Measurements from ENCODE around the gene SH2D2A. TPM values are rescaled to one million over a fixed set of nuclear protein-coding genes. Genes with fewer than 3 reads are reported as not detected.

SH2D2A gene
- total RNA-seq, 1 donor from 2014 or later = 1.0 TPM

- intact Hi-C loops (cut with micrococcal nuclease) = no loop called here
- ATAC-seq = no peak
- DNase-seq = no peak
Measured at GRCh38 chr1:156849151-156849496, 32.5 kb upstream of the SH2D2A start.

DNA sequence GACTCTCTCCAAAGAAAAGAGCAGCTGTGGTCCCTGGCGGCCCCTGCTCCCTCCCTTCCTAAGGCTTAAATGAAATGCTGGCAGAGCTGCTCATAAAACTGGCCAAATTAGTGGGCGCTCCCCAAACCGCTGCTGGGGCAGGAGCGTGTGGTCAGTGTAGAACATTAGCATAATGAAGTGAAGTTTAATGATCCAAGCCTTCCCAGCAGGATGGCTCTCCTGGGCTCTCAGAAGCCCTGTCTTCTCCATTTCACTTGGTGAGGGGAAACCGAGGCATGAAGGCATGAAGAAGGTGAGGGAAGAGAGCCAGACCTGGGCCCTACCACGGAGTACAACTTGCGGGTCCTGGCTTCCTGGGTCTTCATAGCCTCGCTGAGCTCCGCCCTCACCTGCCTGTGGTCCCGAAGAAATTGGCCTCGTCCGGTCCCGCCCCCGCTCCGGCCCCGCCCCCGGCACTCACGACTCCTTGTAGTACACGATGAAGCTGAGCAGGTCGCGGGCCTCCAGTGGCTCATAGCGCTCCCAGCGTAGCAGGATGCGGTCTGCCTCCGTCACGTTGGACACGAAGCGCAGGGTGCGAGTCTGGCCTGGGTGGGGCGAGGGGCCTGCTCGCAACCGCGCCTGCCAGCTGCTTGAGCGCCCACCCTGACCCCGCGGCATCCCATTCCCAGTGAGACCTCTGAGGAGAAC lies 32.0 kb upstream of the SH2D2A start:
- intact Hi-C loops (cut with micrococcal nuclease) = no loop called here
- DNase-seq (peak; percentile 47), ATAC-seq (no peak)

GRCh38 chr1:156847591-156848460 lies 31.2 kb upstream of the SH2D2A start:
- DNase-seq (no peak), ATAC-seq (no peak)
- intact Hi-C loops (cut with micrococcal nuclease) = no loop called here

- intact Hi-C loops (cut with micrococcal nuclease) = no loop called here
- ATAC-seq (no peak), DNase-seq (no peak)
Measured at GRCh38 chr1:156846643-156847042, 30.0 kb upstream of the SH2D2A start.

DNA sequence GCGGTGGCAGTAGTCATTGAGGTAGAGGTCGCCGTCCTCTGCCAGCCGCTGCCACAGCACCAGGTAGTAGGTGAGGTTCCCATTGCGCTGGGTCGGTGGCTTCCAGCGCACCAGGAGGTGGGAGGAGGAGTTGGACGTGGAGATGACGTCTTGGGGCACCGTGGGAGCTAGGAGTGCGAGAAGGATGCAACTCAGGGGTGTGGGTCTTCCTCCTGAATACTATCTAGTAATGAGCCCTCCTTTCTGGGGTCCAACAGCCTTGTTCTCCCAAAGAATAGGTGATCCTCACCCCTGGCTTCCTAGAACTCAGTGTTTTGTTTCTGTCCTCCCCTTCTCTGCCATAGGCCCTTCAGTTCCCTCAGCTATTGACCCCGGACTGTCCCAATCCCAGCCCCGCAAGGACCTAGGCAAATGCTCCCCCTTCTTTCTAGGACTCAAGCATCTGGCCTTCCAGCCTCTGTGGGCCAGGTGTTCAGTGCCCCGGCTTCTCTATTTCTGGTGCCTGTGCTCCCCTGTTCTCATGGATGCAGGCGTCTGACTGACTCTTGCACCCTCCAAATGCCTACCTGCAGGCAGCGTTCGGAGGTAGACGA lies 29.4 kb upstream of the SH2D2A start:
- intact Hi-C loops (cut with micrococcal nuclease) = no loop called here
- DNase-seq (no peak), ATAC-seq (no peak)

- intact Hi-C loops (cut with micrococcal nuclease) = no loop called here
- ATAC-seq = peak; percentile 15
- no peak for DNase-seq
Measured at GRCh38 chr1:156845055-156845952, 28.7 kb upstream of the SH2D2A start.

GRCh38 chr1:156844638-156845037 lies 28.0 kb upstream of the SH2D2A start:
- DNase-seq (no peak), ATAC-seq (no peak)
- intact Hi-C loops (cut with micrococcal nuclease) = no loop called here

DNA sequence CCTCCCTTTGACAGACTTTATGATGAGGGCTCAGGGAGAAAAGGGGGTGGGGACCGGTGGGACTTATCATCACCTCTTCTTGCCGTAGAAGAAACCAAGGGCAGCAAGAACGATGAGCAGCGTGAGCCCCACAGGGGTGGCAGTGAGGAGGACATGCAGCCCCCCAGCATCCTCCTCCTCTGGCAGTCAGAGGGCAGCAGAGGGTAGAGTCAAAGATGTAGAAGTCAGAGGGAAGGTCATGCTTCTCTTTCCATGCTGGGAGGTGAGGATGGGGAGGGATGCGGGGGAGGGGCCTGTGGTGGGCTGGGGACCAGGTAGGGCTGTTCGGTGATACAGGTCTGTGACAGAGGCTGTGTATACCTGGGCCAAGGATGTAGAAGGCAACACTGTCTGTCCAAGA lies 27.5 kb upstream of the SH2D2A start:
- DNase-seq (no peak), ATAC-seq (no peak)
- intact Hi-C loops (cut with micrococcal nuclease) = no loop called here

DNA sequence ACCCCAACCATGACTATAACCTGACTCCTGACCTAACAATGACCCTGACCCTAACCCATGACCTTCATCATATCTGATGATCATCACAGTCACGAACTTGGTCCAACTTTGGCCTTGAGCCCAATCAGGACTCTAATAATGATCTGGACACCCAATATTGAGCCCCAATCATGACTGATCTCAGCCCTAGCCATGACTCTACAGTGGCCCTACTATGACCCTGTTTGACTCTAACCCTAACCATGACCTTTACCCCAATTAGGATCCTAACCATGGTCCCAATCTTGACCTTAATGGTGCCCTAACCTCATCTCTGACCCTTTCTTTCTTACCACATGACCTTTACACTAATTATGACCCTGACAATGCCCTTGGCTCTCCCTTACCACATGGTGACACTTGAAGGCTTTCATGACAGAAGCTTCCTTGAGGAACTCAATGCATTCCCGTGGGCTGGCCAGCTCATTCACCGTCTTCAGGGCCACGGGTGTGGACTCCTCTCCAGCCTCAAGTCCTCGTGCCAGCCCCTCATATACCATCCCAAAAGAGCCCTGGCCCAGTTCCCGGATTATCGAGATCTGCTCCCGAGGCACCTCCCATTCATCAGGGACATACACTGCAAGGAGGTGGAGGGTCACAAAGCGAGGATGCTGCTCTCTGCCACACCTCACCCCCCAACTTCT lies 26.1 kb upstream of the SH2D2A start:
- intact Hi-C loops (cut with micrococcal nuclease) = no loop called here
- no peak for DNase-seq

DNA sequence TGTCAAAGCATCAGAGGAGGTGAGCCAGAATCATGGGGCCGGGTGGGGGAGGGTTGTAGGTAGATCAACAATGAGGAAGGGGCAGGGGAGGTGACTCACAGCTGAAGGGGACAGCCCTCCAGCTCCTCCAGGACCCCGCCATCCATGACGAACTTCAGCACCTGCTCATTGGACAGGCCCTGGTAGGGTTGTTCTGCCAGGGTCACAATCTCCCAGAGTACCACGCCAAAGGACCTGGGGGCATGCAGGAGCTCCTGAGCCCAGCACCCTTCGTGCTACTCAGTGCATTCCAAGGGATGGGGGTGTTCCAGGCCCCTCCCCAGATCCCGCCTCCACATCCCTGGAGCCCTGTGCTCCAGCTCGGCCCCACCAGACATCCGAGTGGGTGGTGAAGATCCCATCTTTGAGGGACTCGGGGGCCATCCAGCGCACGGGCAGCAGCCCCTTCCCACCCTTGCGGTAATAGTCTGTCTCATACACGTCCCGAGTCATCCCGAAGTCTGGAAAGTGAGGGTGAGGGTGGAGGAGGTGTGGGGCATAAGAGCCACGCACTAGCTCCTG lies 24.7 kb upstream of the SH2D2A start:
- intact Hi-C loops (cut with micrococcal nuclease) = no loop called here
- ATAC-seq (no peak), DNase-seq (no peak)

More for the DNA sequence above, 26.1 kb upstream of the SH2D2A start:
- ATAC-seq = no peak

DNA sequence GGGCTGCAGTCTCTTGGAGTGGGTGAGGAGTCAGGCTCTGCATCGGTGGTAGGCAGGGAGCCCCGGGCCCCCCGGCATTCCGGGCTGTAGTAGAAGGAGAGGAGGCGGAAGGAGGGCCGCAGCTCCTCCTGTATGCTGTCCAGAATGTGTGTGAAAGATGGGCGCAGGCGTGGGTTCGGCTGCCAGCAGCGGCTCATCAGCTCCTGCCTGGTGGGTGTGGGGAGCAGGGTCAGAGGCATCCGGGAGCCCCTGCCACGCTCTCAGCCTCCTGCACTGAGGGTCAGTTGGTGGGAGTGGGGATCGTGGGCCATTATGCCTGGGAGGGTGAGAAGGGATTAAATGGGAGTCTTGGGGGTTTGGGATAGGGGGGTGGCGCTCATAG lies 24.2 kb upstream of the SH2D2A start:
- intact Hi-C loops (cut with micrococcal nuclease) = no loop called here
- ATAC-seq (no peak), DNase-seq (no peak)

DNA sequence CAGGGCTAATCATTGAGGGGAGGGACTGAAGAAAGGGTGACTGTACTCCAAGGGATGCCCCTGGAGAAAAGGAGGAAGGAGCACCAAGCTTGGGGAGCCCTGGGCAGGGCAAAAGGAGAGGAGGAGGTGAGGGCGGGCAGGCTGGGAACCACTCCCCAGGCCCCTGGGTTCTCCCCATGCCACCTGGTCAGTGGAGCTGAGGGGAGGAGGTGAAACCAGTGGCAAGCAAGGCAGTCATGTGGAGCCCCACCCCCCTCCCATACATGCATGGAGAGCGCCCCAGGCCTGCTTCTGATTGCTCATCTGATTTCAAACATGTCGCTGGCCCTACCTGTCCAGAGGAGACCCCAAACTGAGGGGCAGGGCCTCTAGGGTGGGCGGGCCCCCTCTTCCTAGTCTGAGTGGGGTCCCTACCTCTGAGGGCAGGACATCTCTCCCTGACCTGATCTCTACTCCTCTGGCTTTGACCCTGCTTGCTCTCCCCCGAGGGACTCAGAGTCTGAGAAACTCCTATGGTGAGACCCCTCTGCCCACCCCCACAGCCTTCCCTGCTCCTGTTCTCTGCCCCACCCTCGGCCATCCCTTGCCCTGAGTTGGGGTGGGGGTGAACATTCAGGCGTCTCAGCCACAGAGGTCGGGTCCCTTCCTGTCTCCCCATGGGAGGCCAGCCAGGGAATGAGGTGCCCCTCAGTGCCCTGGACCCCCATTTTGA lies 23.7 kb upstream of the SH2D2A start:
- intact Hi-C loops (cut with micrococcal nuclease) = no loop called here
- ATAC-seq = no peak
- DNase-seq = no peak

- ATAC-seq = no peak
- intact Hi-C loops (cut with micrococcal nuclease) = no loop called here
- no peak for DNase-seq
Measured at GRCh38 chr1:156839426-156840109, 22.9 kb upstream of the SH2D2A start.

GRCh38 chr1:156838972-156839371 lies 22.3 kb upstream of the SH2D2A start:
- DNase-seq = peak; percentile 38
- intact Hi-C loops (cut with micrococcal nuclease) = no loop called here
- ATAC-seq = peak; percentile 64

GRCh38 chr1:156836892-156837291 lies 20.2 kb upstream of the SH2D2A start:
- intact Hi-C loops (cut with micrococcal nuclease) = no loop called here
- DNase-seq (no peak), ATAC-seq (no peak)

DNA sequence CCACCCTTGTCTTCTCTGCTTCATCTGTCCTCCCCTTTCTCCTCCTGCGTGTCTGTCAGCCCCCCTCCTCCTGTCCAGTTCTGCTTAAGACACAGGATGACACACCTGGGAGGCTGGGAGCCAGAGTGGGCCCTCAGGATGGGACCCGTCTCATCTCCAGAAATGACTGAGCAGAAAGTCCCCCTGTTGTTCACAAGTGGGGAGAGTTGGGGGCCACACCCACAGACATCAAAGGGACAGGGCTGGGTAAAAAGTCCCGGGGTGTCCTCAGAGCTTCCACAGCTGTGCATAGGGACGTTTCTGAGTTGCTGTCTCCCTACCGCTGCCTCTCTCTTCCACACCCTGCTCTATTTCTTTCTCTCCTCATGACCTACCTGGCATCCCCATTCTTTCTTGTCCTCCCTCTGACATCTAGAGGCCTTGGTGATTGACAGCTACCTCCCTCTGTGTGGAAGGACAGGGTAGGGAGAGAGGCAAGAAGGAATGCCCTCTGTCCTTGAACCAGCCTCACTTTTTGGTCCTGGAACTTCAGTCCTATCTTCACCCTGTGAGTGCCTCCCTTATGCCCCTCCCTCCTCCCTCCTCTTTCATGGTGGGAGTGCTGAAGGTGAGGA lies 19.5 kb upstream of the SH2D2A start:
- intact Hi-C loops (cut with micrococcal nuclease) = no loop called here
- no peak for ATAC-seq
- no peak for DNase-seq

GRCh38 chr1:156834322-156834721 lies 17.7 kb upstream of the SH2D2A start:
- ATAC-seq (no peak), DNase-seq (no peak)
- intact Hi-C loops (cut with micrococcal nuclease) = no loop called here
